ENCODE measurements around the gene EML2.

Gene EML2

GRCh38 chr19:45585158-45585577, 54.0 kb downstream of the EML2 start:
- DNase-seq, result no peak

- peak; percentile 98 for DNase-seq
Observed at GRCh38 chr19:45584332-45585157, 54.7 kb downstream of the EML2 start, which contains the start of gene OPA3. Gene OPA3, minus strand, starts transcription at chr19:45584802. Its CDS starts 38 bp downstream, at chr19:45584764.

GRCh38 chr19:45581576-45581975, 57.6 kb downstream of the EML2 start:
- DNase-seq, result no peak

GRCh38 chr19:45578861-45579260, 60.3 kb downstream of the EML2 start:
- DNase-seq, result no peak

DNA sequence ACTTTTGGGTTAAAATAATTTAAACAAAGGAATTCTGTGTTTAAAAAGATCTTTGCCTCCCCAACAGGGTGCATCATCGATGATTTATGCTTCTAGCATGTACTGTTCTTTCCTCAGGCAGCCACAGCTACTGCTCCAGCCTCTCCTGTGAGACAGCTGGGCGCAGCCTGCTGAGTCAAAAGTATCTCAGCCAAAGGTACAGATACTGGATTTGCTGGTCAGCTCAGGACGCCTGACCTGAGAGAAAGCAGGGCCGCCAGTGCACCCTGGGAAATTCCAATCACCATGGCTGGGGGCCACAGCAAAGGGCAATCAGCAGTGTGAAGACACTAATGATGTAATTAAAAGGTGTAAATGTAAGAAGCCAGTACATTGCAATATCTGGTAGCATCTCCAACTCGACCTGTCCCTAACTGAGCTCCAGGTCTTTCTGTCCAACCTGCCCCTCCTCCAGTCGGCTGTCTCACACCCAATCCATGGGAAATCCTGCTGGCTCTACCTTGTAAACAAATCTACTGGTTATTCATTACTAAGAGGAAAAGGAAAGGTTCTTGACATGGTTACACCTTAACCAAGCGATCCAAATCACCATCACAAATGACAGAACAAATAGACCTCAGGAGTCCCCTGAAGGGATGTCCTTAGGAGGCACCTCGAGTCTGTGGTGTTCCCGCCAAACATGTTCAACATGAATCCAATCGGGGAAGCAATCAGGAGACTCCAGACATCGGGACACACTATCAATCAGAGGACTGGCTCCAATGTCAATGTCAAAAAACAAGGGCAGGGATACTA, 61.9 kb downstream of the EML2 start:
- no peak for DNase-seq

DNA sequence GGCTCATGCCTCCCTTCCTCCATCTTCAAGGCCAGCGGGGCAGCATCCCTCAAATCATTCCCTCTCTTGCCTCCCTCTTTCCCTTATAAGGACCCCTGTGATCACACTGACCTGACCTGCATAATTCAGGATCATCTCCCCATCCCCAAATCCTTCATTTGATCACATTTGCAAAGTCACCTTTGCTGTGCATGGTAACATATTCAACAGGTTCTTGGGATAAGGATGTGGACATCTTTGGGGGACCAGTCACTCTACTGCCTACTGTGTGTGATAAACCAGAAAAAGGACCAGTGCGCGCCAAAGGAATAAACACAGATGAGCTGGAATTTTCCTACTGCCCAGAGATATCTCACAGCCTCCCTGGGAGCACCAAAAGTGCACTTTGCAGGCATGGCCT, 62.5 kb downstream of the EML2 start:
- no peak for DNase-seq

DNA sequence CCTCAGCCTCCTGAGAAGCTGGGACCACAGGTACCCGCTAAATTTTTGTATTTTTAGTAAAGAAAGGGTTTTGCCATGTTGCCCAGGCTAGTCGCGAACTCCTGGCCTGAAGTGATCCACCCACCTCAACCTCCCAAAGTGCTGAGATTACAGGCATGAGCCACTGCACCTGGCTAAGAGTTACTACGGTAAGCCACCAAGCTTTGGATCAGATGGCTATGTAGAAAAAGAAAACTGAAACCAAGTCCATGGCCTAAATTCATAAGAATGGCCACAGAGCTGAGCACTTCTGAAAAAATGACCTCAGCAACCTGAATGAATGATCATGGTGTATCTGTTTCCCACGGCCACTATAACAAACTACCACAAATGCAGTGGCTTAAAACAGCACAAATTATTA, 64.0 kb downstream of the EML2 start:
- DNase-seq, result no peak

DNA sequence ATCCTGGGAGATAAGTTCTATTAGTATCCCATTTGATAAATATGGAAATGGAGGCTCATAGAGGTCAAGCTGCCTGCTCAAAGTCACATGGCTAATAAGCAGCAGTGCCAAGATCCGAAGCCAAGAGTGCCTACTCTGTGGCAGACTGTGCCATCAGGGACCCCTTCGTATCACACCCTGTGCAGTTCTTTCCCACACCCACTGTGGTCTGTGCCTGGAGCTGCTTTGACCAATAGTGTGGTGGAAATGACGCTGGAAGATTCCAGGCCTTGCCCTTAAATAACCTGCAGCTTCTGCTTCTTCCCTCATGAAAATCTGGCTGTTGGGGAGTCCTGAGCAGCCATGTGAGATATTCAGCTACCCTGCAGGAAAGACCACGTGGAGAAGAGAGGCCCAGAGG, 64.7 kb downstream of the EML2 start:
- no peak for DNase-seq

DNA sequence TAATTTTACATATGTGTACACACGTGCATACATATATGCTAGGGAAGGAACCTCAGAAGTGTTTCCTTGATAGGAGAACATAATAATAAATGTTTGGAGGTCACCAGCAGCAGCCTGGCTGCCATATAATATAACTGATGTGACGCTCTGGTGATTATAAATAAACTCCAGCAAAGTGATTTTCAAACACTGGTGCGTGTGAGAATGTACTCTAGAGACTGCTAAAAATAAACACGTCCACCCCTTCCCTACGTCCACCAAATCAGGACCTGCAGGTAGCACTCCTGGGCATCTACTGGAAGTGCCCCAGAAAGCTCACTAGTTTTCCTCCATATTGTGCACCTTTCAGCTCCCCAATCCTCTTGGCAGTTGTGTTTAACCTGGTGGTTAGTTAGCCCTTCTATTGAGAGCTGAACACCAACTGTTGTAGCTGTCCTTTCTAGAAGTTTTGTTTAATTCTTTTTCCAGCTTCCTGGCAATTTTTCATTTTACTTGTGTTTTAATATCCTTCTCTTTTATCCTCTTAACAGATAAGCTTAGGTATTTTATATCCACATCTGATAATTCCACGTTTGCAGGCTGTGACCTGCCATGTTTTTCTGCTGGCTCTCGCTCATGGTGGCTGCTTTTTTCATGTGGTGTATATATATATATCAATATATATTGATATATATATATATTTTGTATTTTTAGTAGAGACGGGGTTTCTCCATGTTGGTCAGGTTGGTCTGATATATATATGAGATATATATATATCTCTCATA, 67.6 kb downstream of the EML2 start:
- DNase-seq, result no peak

- peak; percentile 82 for DNase-seq
Observed at GRCh38 chr19:45569619-45570421, 69.4 kb downstream of the EML2 start.

GRCh38 chr19:45568732-45569131, 70.5 kb downstream of the EML2 start:
- DNase-seq, result no peak

DNA sequence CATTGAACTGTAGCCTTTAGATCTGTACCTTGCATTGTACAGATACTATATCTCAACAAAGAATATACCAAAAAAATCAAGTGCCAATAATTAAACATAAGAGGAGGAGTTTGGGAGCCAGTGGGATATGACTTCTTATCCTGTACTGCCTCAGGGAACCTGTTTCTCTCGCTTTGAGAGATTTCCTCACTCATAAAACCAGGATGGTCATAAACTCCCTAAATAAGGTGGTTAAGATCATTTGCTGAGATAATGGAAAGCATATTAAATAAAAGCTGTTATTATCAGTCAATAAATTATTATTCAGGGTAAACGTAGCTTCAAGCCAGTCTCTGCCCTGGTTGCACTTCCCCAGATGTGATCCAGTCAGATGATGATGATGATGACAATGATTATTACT, 71.6 kb downstream of the EML2 start:
- DNase-seq, result no peak

DNA sequence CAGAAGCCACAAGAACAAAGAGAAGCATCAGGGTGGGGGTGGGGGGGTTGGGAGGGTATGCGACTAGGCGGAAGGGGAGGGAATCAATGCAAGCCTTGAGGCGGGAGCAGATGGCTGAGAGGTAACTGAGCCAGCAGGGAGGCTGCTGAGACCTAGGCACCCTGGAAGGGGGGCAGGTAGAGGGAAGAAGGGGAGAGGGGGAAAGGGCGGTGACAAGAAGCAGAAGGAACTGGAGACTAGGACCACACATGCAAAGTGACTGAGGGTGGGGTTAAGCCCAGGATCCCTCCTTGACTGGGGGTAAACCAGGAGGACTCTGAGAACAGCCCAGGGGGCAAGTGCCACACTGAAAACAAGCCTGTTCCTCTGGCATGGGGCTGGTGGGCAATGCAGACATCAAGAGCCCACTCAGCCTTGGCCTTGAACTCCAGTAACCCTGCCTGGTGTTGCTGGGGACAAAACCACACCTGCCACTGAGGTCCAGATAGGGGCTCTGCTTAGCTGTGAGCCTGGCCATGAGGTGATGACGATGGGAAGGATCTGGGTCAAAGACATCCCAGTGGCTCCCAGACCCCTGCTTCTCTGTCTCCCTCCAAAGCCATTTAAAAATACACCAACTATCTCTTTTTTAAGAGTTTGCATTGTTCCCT, 74.9 kb downstream of the EML2 start:
- no peak for DNase-seq

- no peak for DNase-seq
Observed at GRCh38 chr19:45560686-45561085, 78.5 kb downstream of the EML2 start.

GRCh38 chr19:45560038-45560437, 79.2 kb downstream of the EML2 start:
- DNase-seq, result no peak
